Hematopoietic multipotent progenitor cell (in vitro differentiated cells): Measurements from ENCODE around the gene TPRG1L. TPM values are rescaled to one million over a fixed set of nuclear protein-coding genes. Genes with fewer than 3 reads are reported as not detected.
"Not testable (repeated sequence)": the region's sequence is repeated elsewhere in the genome, so short reads cannot be mapped to it uniquely, and the experiment has no call there.

ENCODE experiments used
- DNase-seq, 3 donors: peaks; one replicate each; pipeline ENCODE4 v3.0.0-alpha.2; 2011 to 2015; ENCODE audit warnings: low read depth in 2 of 3, low spot score in 2 of 3
- total RNA-seq: library from RNA; depleted of rRNA; stranded (reverse); fragments of >200 nt; gene quantifications from one replicate; pipeline ENCODE4 v1.2.3, GENCODE V29; 2012

The TPRG1L gene
- 18.9 TPM for total RNA-seq

- DNase-seq = peak; percentile 93 to 98 (median 96)
Measured at GRCh38 chr1:3624200-3625136, at the start of gene TPRG1L. Gene TPRG1L, plus strand, starts transcription at chr1:3625015. Its CDS starts 58 bp downstream, at chr1:3625073.

- DNase-seq = not testable (repeated sequence)
Measured at GRCh38 chr1:3575515-3575914, 49.3 kb upstream of the TPRG1L start.

- no peak for DNase-seq
Measured at GRCh38 chr1:3575993-3576392, 48.8 kb upstream of the TPRG1L start.

DNA sequence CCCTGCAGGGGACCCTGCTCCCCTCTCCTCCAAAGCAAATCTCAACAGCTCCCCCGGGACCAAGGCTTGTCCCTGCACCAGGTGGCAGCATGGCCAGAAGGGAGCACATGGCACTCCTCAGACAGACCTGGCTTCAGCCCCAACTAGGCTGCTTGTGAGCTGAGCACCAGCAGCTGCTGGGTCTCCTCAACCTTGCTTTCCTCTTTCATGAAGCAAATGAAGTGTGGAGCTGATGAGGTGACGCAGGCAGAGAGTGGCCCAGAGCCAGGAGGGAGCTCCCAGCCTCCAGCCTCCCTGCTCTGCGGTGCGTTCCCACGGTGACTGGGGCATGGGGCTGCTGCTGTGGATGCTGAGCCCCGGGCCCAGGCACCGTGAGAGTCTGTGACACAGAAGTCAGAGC, 47.5 kb upstream of the TPRG1L start:
- DNase-seq = no peak

DNA sequence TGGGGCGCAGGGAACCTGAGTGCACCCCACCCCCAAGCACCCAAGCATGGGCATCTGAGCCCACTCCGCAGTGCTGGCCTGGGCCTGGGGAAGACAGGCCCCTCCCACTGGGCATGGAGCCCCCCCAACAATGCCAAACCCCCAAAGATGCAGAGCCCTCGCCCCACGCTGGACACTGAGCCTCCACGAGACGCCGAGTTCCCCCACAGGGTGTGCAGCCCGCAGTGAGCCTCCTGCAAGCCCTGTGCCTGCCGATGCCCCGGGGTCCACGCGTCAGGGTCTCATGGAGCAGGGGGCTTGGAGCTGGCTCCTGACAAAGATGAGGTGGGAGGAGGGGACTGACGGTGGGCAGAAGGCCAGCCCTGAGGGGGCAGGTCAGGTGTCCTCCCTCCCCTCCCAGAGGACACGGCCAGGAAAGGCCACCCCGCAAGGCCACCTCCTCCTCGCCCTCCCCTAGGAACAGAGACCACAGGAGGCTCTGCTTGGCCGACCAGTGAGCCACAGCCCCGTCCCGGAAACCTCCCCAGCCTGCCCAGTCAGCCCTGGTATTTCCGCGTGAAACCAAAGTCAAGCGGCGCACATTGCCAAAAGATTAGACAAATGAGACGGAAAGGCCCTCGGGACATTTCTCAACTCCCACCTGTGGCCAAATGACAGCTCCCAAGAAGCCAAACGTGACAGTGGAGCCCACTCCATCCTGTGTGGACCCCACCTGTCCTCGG, 46.9 kb upstream of the TPRG1L start:
- no peak for DNase-seq

GRCh38 chr1:3578433-3578805, 46.4 kb upstream of the TPRG1L start:
- no peak for DNase-seq

- no peak for DNase-seq
Measured at GRCh38 chr1:3578906-3579305, 45.9 kb upstream of the TPRG1L start.

DNA sequence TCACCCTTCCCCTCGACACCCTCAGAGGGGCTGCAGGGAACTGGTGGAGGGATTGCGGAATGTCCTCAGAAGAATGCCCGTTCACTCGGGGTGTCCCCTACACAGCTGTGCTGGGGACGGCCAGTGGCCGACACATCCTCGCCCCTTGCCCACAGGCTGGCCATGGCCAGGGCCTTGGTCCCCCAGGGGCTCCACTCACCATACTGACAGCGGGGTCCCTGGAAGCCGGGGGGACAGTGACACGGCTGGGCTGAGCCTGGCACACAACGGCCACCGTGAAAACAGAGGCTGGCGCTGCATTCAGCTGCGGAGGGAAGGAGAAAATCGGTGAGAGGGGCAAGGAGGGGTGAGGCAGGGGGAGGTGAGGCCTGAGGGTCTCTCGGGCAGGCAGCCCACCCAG, 45.2 kb upstream of the TPRG1L start:
- no peak for DNase-seq

- DNase-seq = no peak
Measured at GRCh38 chr1:3580231-3580630, 44.6 kb upstream of the TPRG1L start.

- DNase-seq = no peak
Measured at GRCh38 chr1:3581296-3582036, 43.3 kb upstream of the TPRG1L start.

DNA sequence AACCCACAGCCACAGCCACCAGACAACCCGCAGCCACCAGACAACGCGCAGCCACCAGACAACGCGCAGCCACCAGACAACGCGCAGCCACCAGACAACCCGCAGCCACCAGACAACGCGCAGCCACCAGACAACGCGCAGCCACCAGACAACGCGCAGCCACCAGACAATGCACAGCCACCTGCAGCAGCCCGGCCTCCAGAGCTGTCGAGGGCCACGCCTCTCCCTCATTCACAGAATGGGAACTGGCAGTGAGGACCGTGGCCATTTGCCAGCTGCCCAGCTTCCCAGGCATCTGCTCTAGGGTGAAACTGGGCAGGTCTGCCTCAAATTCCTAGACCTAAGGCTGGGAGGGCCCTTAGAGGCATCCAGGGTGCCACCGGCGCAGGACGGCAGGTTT, 41.1 kb upstream of the TPRG1L start:
- DNase-seq = not testable (repeated sequence)

GRCh38 chr1:3584915-3585314, 39.9 kb upstream of the TPRG1L start:
- no peak for DNase-seq

DNA sequence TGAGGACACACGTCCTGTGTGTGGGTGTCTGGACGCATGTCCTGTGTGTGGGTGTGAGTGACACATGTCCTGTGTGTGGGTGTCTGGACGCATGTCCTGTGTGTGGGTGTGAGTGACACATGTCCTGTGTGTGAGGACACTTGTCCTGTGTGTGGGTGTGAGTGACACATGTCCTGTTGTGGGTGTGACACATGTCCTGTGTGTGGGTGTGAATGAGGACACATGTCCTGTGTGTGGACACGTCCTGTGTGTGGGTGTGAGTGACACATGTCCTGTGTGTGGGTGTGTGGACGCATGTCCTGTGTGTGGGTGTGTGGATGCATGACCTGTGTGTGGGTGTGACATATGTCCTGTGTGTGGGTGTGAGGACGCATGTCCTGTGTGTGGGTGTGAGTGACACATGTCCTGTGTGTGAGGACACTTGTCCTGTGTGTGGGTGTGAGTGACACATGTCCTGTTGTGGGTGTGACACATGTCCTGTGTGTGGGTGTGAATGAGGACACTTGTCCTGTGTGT, 39.4 kb upstream of the TPRG1L start:
- not testable (repeated sequence) for DNase-seq

- DNase-seq = no peak
Measured at GRCh38 chr1:3585940-3586568, 38.8 kb upstream of the TPRG1L start.

DNA sequence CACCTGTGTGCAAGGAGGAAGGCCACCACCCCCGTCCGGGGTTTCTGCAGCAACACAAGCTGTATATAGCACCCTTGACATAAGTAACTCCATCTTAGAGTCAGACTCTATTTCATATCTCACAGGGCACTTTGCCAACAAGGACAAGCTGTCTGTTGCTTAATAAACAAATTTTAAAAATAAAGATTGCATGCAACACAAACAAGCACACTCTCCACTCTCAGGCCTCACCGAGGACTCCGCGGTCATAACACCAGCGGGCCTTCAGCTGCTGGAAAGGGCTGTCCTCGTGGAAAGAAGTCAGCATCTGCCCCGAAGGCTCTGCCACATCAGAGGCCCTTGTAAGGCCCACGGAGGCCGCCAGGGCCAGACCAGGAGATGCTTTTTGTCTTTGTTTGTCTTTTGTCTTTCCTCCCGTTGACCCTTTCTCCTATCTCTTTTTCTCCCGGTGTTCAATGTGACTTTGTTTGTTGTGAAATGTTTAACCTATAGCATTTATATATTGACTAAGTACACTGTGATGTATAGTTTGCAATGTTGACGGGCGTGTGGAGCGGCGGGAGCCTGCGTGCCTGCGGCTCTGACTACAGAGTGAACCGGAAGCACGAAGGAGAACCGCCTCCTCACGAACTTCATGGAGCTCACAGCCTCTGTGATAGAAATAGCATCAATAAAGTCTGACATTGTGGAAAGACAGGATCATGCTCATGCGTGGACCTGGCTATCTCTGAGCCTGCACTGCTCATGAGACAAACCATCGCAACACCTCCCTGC, 37.6 kb upstream of the TPRG1L start:
- no peak for DNase-seq

GRCh38 chr1:3588395-3588794, 36.4 kb upstream of the TPRG1L start:
- DNase-seq = peak in 2 of 3 donors; percentile 33 to 40

DNA sequence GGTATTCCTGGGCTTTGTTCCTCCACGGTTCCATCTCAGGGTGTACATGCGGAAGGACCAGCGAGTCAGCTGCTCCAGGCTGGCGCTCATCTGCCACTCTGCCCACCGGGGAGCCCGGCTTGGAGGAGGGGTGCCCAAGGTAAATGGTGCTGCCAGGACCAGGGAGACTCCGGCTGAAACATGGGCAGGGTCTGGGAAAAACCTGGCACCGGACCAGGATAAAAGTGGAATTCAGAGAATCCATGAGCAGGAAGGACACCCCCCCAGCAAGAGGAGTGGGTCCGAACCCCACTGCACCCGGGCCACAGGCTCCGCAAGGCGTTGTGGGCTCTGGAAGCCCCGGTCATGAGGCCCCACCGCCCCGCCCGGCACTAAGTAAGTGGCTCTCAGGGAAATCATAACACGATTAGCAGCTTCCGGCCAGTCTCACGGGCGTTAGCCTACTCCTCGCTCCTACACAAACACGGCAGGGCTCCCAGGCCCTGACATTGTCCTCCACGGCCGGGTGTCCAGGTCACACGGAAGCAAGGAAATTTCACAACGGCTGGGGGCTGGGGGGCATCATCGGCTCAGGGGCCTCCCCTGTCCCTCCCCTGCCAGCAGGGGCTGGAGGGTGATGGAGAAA, 34.6 kb upstream of the TPRG1L start:
- DNase-seq = no peak

DNA sequence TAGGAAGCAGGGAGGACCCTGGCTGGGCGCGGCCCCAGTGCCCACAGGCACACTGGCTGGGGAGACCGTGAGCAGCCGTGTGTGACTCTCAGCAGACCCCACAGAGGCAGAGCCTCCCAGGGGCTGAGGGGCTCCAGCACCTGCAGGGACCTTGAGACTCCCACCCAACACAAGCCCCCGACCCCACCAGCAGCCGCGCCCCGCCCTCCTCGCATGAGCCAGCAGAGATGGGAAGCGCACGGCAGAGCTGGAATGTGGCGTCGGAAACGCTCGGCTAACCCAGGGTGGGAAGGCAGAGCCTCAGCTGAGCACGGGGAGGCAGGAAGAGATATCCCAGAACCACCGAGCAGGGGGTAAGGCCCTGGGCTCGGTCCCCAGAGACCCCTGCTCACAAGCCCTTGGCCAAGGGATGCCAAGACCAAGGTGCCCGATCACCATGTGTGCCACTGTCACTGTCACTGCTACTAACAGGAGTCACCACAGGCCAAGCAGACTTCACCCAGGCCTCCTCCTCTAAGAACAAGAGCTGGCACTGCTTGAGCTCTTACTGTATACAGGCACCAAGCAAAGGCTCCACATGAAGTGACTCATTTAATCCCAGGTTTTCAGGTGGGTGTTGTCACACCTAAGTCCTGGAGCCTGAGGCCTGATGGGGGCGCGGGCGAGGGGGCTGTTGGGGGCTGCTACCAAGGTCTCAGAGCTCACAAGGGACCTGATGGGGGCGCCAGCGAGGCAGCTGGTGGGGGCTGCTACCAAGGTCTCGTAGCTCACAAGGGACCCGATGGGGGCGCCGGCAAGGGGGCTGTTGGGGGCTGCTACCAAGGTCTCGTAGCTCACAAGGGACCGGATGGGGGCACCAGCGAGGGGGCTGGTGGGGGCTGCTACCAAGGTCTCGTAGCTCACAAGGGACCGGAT, 33.6 kb upstream of the TPRG1L start:
- DNase-seq = no peak
